Chondrocyte (in vitro differentiated cells): ENCODE data around the gene ZNF141. TPM values are rescaled to one million over a fixed set of nuclear protein-coding genes. Genes with fewer than 3 reads are reported as not detected.

Experiments
- DNase-seq: peaks from one replicate; pipeline ENCODE4 v3.0.0; 2021; ENCODE audit warnings: mixed read lengths, low spot score
- H3K27ac Mint-ChIP-seq: one replicate; pipeline ENCODE4 v1.8.0; 2021; ENCODE audit warnings: mild to moderate bottlenecking, moderate library complexity, mixed read lengths; ENCODE audit not compliant: unreplicated experiment
- H3K27me3 Mint-ChIP-seq: 2 replicates; pipeline ENCODE4 v1.8.0; 2021; ENCODE audit warnings: low read depth, mixed read lengths
- H3K36me3 Mint-ChIP-seq: 2 replicates; pipeline ENCODE4 v1.8.0; 2021; ENCODE audit warnings: low read depth, mixed read lengths
- H3K4me1 Mint-ChIP-seq: 2 replicates; pipeline ENCODE4 v1.8.0; 2021; ENCODE audit warnings: low read depth, mild to moderate bottlenecking, mixed read lengths
- H3K4me3 Mint-ChIP-seq: one replicate; pipeline ENCODE4 v1.8.0; 2021; ENCODE audit warnings: mild to moderate bottlenecking, moderate library complexity, mixed read lengths; ENCODE audit not compliant: unreplicated experiment
- H3K9me3 Mint-ChIP-seq: 2 replicates; pipeline ENCODE4 v1.8.0; 2021; ENCODE audit warnings: low read depth, mixed read lengths
- CTCF ChIP-seq: fragments of 200-600 bp; sonication (generic); IDR thresholded peaks from 2 replicates; pipeline ENCODE4 v1.5.0; 2021; ENCODE audit warnings: antibody characterized with exemption, mild to moderate bottlenecking, moderate library complexity
- total RNA-seq: library from RNA; stranded (reverse); gene quantifications from 3 replicates; pipeline ENCODE4 v1.2.1, GENCODE V29; 2021

Gene ZNF141
- total RNA-seq, 1 donor from 2014 or later = 7.9 TPM

GRCh38 chr4:335515-335914 lies 2.1 kb upstream of the ZNF141 start:
- Mint-ChIP-seq H3K9me3 (peaks cover 6% of the 10 kb centered on the region), H3K4me1 (peaks cover 28% of the 10 kb centered on the region), H3K27ac (no peak overlapping the region), H3K4me3 (peak overlapping the region; percentile 52), H3K36me3 (peaks cover 4% of the 10 kb centered on the region), H3K27me3 (no peaks in the 10 kb centered on the region)
- no peak for TF ChIP-seq CTCF
- DNase-seq = no peak

DNA sequence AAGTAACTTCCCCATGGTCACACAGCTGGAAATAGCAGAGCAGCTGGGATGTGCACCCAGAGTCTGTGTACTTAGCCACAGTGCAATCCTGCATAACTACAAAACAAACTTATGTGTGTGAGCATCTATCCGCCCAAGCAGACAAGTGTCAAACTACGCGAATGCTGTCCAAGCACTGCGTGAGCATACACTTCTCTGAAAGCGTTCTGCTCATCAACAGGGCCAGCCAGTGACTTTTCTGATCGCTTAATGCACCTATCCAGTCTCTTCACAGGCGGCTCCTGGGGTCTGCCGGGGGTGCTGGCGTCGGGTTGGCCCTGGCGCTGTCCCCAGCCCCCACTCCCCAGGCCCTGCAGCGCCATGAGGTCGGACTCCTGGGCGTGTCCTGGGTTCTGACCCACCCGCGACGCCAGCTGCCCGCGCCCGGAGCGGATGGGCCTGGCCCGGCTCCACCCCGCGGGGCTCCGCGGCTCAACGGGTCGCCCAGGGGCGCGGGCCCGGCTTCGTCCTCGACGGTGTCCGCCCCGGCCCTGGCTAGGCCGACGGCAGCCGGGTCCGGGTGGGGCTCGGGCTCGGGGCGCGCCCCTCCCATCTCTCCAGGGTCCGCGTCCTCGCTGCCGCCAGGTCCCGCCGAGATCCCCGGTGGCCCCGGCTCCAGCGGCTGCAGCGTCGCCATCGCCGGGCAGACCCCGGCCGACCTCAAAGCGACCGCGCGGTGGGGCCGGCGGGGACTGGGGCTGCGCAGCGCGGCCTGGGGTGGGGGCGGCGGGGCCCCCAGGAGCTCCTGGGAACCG lies 1.3 kb upstream of the ZNF141 start:
- peaks cover 4% of the 10 kb centered on the region for H3K36me3 Mint-ChIP-seq
- no peaks in the 10 kb centered on the region for H3K27me3 Mint-ChIP-seq
- H3K27ac Mint-ChIP-seq = no peak overlapping the region
- TF ChIP-seq CTCF = no peak
- peak overlapping the region; percentile 99 for H3K4me3 Mint-ChIP-seq
- peaks cover 28% of the 10 kb centered on the region for H3K4me1 Mint-ChIP-seq
- no peak for DNase-seq
- H3K9me3 Mint-ChIP-seq = peaks cover 8% of the 10 kb centered on the region

DNA sequence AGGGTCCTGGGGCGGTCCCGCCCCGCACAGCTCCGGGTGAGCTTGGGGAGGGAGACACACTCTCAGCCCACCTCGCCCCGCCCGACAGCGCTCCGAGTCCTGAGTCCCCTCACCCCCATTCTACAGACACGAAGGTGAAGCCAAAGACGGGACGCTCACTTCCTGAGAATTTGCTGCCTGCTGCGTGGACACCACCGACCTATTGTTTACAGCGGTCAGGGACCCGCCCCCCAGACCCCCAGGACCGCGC lies 796 bp upstream of the ZNF141 start:
- Mint-ChIP-seq H3K27me3 (no peaks in the 10 kb centered on the region), H3K36me3 (peaks cover 5% of the 10 kb centered on the region), H3K4me3 (peak overlapping the region; percentile 99), H3K4me1 (peaks cover 28% of the 10 kb centered on the region), H3K27ac (peak overlapping the region; percentile 99), H3K9me3 (peaks cover 8% of the 10 kb centered on the region)
- no peak for DNase-seq
- TF ChIP-seq CTCF = no peak

DNA sequence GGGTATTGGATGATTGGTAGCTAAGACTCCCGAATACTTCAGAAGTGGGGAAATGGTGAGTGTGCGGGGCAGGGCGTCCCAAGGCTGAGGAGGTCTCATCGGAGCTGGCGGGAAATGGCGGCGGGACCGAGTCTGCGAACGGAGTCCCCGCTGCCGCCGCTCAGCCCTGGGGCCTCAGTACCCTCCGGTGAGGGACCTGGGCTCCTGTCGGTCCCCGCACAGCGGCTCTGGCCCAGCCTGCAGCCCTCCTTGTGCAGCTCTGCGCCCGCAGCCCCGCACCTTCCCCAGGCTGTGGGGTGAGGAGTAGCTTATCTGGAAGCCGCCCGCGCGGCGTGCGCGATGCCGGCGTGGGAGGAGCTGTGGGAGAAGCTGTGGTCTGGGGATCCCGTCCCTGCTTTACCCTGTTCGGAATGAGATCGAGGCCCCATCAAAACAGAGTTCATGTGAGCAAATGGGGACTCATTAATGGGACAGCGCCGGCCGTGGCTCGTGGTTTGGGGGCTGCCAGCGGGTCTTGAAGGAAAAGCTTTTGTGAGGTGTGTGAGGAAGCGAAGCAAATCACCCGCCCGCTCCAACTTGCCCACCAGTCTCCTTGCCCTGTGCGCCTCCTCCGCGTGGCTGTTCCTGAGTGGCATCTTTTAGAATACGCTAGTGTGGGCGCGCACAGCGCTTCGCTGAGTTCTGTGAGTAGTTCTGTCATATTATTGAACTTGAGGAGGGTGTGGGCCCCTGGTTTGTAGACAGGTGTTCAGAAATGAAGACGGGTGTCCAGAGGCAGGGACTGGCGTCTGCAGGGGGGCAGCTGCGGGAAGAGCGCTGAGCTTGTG lies 531 bp downstream of the ZNF141 start:
- Mint-ChIP-seq H3K4me3 (peak overlapping the region; percentile 99), H3K27ac (peak overlapping the region; percentile 99), H3K27me3 (no peaks in the 10 kb centered on the region), H3K4me1 (peaks cover 28% of the 10 kb centered on the region), H3K36me3 (peaks cover 10% of the 10 kb centered on the region), H3K9me3 (peaks cover 15% of the 10 kb centered on the region)
- TF ChIP-seq CTCF = no peak
- DNase-seq = peak; percentile 90

DNA sequence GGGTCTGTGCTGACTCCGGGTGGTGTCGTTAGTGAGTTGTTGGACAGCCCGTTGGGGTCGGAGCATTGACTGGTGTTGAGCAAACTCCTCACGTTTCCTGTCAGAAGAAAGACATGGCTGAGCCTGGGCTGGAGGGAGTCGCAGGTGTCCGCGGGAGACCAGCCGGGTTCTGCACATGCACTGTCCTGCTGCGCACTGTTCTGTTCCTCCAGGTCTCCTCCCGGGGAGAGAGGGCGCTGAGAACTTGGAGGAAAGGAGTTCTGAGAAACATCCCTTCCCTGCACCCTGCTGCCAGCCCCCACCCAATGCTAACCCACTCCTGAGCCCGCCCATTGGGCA lies 1.1 kb downstream of the ZNF141 start:
- TF ChIP-seq CTCF = no peak
- no peaks in the 10 kb centered on the region for H3K27me3 Mint-ChIP-seq
- peaks cover 15% of the 10 kb centered on the region for H3K9me3 Mint-ChIP-seq
- no peak for DNase-seq
- peaks cover 28% of the 10 kb centered on the region for H3K4me1 Mint-ChIP-seq
- H3K36me3 Mint-ChIP-seq = peaks cover 13% of the 10 kb centered on the region
- peak overlapping the region; percentile 99 for H3K27ac Mint-ChIP-seq
- H3K4me3 Mint-ChIP-seq = peak overlapping the region; percentile 99
